Measurements from ENCODE around the gene POU3F4. TPM values are rescaled to one million over a fixed set of nuclear protein-coding genes. Genes with fewer than 3 reads are reported as not detected.
A peak's percentile ranks its signal among the peaks of the same experiment; 100 is the strongest.

Gene POU3F4
- not detected for total RNA-seq
- not detected for total RNA-seq (2013)

GRCh38 chrX:83508006-83508405 is at the start of gene POU3F4:
Gene POU3F4, plus strand, starts transcription at chrX:83508290. Its CDS starts 35 bp downstream, at chrX:83508325.
- Mint-ChIP-seq H3K4me1 (no peaks in the 10 kb centered on the region), H3K27me3 (ENCODE audit: low read depth in 2 of 2) (peaks cover 27 to 65% of the 10 kb centered on the region in 2 donors), H3K9me3 (peaks cover 6 to 7% of the 10 kb centered on the region in 2 donors), H3K36me3 (no peaks in the 10 kb centered on the region), H3K4me3 (no peak within 1 kb of the TSS), H3K27ac (no peak within 1 kb of the TSS)
- no peak within 1 kb of the TSS for H3K4me3 ChIP-seq (ENCODE audit: low read length)
- peaks cover 14% of the 10 kb centered on the region for H3K27me3 ChIP-seq (ENCODE audit: control insufficient read depth, insufficient read depth, low read length)
- H3K9me3 ChIP-seq (ENCODE audit: control insufficient read depth, insufficient read depth, low read length): no peaks in the 10 kb centered on the region
- no peak for TF ChIP-seq CTCF (IDR thresholded peaks at IDR 0.05)
- 9% methylated on average over 23 of the region's 25 CpGs for WGBS (ENCODE audit: insufficient coverage)
- intact Hi-C loops (cut with micrococcal nuclease): no loop called here
- DNase-seq: no peak
- no peak for ATAC-seq
- no peak within 1 kb of the TSS for H3K27ac ChIP-seq (ENCODE audit: low read length)
- no peaks in the 10 kb centered on the region for H3K36me3 ChIP-seq (ENCODE audit: control insufficient read depth, insufficient read depth, low read length)
- peaks cover 3% of the 10 kb centered on the region for H3K4me1 ChIP-seq (ENCODE audit: control insufficient read depth, insufficient read depth, low read length)

GRCh38 chrX:83469551-83469950 is 38.5 kb upstream of the POU3F4 start:
- Mint-ChIP-seq H3K36me3 (no peaks in the 10 kb centered on the region), H3K27me3 (ENCODE audit: low read depth in 2 of 2) (no peaks in the 10 kb centered on the region), H3K27ac (no peak overlapping the region), H3K9me3 (peaks cover 0 to 8% of the 10 kb centered on the region in 2 donors), H3K4me3 (no peak overlapping the region), H3K4me1 (no peaks in the 10 kb centered on the region)
- Histone ChIP-seq H3K4me1 (ENCODE audit: control insufficient read depth, insufficient read depth, low read length) (no peaks in the 10 kb centered on the region), H3K4me3 (ENCODE audit: low read length) (no peak overlapping the region), H3K9me3 (ENCODE audit: control insufficient read depth, insufficient read depth, low read length) (no peaks in the 10 kb centered on the region), H3K27me3 (ENCODE audit: control insufficient read depth, insufficient read depth, low read length) (no peaks in the 10 kb centered on the region), H3K27ac (ENCODE audit: low read length) (no peak overlapping the region), H3K36me3 (ENCODE audit: control insufficient read depth, insufficient read depth, low read length) (no peaks in the 10 kb centered on the region)
- intact Hi-C loops (cut with micrococcal nuclease): no loop called here
- peak in 1 of 2 donors; percentile 6 for DNase-seq
- ATAC-seq: no peak
- TF ChIP-seq CTCF (IDR thresholded peaks at IDR 0.05): no peak

GRCh38 chrX:83495898-83496297 is 12.2 kb upstream of the POU3F4 start:
- no peaks in the 10 kb centered on the region for H3K36me3 Mint-ChIP-seq
- H3K4me1 Mint-ChIP-seq: no peaks in the 10 kb centered on the region
- no peak for ATAC-seq
- Histone ChIP-seq H3K36me3 (ENCODE audit: control insufficient read depth, insufficient read depth, low read length) (no peaks in the 10 kb centered on the region), H3K9me3 (ENCODE audit: control insufficient read depth, insufficient read depth, low read length) (no peaks in the 10 kb centered on the region), H3K27me3 (ENCODE audit: control insufficient read depth, insufficient read depth, low read length) (no peaks in the 10 kb centered on the region), H3K4me1 (ENCODE audit: control insufficient read depth, insufficient read depth, low read length) (no peaks in the 10 kb centered on the region), H3K4me3 (ENCODE audit: low read length) (no peak overlapping the region), H3K27ac (ENCODE audit: low read length) (no peak overlapping the region)
- no peaks in the 10 kb centered on the region for H3K9me3 Mint-ChIP-seq
- H3K27me3 Mint-ChIP-seq (ENCODE audit: low read depth in 2 of 2): peaks cover 0 to 4% of the 10 kb centered on the region in 2 donors
- no peak overlapping the region for H3K4me3 Mint-ChIP-seq
- TF ChIP-seq CTCF (IDR thresholded peaks at IDR 0.05): no peak
- WGBS (ENCODE audit: insufficient coverage): 78% methylated on average over 1 of the region's 2 CpGs
- no peak for DNase-seq
- no peak overlapping the region for H3K27ac Mint-ChIP-seq
- intact Hi-C loops (cut with micrococcal nuclease): no loop called here

DNA sequence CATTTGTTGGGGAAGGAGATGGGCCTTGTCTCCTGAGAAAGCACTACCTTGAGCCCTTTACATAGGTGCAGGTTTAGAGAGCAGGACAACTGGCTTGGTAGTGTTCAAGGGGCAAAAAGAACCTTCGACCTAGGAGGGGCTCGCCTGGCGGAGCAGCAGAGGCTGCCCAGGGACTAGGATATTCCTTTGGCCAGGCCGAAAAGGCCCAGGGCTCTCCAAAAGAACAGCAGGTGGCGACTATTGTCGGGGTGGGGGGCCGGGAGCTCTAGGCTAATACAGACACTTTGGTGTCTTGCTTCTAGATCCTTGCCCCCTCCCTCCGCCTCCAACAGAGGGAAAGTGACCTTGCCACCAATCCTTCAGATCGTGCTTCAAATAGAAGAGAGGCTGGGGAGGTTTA is 7.1 kb upstream of the POU3F4 start:
- Histone ChIP-seq H3K36me3 (ENCODE audit: control insufficient read depth, insufficient read depth, low read length) (no peaks in the 10 kb centered on the region), H3K27ac (ENCODE audit: low read length) (no peak overlapping the region), H3K4me1 (ENCODE audit: control insufficient read depth, insufficient read depth, low read length) (no peaks in the 10 kb centered on the region), H3K27me3 (ENCODE audit: control insufficient read depth, insufficient read depth, low read length) (no peaks in the 10 kb centered on the region), H3K4me3 (ENCODE audit: low read length) (no peak overlapping the region), H3K9me3 (ENCODE audit: control insufficient read depth, insufficient read depth, low read length) (no peaks in the 10 kb centered on the region)
- DNase-seq (no peak), ATAC-seq (no peak)
- Mint-ChIP-seq H3K4me1 (no peaks in the 10 kb centered on the region), H3K36me3 (no peaks in the 10 kb centered on the region), H3K9me3 (peaks cover 0 to 5% of the 10 kb centered on the region in 2 donors), H3K27ac (no peak overlapping the region), H3K4me3 (no peak overlapping the region), H3K27me3 (ENCODE audit: low read depth in 2 of 2) (peaks cover 11 to 28% of the 10 kb centered on the region in 2 donors)
- no peak for TF ChIP-seq CTCF (IDR thresholded peaks at IDR 0.05)
- intact Hi-C loops (cut with micrococcal nuclease): no loop called here
- 32% methylated on average over 8 of the region's 9 CpGs for WGBS (ENCODE audit: insufficient coverage)
